HG02840 (cell line): ENCODE measurements around the gene CAPN15.
A peak's percentile ranks its signal among the peaks of the same experiment; 100 is the strongest.
"Not testable (repeated sequence)": the region's sequence is repeated elsewhere in the genome, so short reads cannot be mapped to it uniquely, and the experiment has no call there.

Source experiments
- ATAC-seq: cut with Tn5 transposase; IDR thresholded peaks from one replicate; pipeline ENCODE4 v1.9.1; 2021; ENCODE audit warnings: mild to moderate bottlenecking, moderate library complexity, moderate number of reproducible peaks; ENCODE audit not compliant: unreplicated experiment, low FRiP score

The CAPN15 gene

GRCh38 chr16:588889-589657 lies 61.6 kb downstream of the CAPN15 start:
- peak; percentile 81 for ATAC-seq

GRCh38 chr16:589658-590187 lies 62.2 kb downstream of the CAPN15 start, which contains the start of gene RAB40C:
Gene RAB40C, plus strand, starts transcription at chr16:590066. Its CDS starts 226 bp downstream, at chr16:590292.
- ATAC-seq: peak; percentile 74

GRCh38 chr16:590188-590814 lies 62.8 kb downstream of the CAPN15 start:
- peak; percentile 1 for ATAC-seq

GRCh38 chr16:590815-591200 lies 63.3 kb downstream of the CAPN15 start:
- ATAC-seq: no peak

- ATAC-seq: no peak
Observed at GRCh38 chr16:591231-591630, 63.7 kb downstream of the CAPN15 start.

GRCh38 chr16:591892-592517 lies 64.5 kb downstream of the CAPN15 start:
- no peak for ATAC-seq

GRCh38 chr16:592518-593306 lies 65.2 kb downstream of the CAPN15 start:
- no peak for ATAC-seq

GRCh38 chr16:593406-593805 lies 65.9 kb downstream of the CAPN15 start:
- no peak for ATAC-seq

- ATAC-seq: no peak
Observed at GRCh38 chr16:593807-594206, 66.3 kb downstream of the CAPN15 start.

GRCh38 chr16:595094-595528 lies 67.6 kb downstream of the CAPN15 start:
- ATAC-seq: no peak

- no peak for ATAC-seq
Observed at GRCh38 chr16:595942-596735, 68.6 kb downstream of the CAPN15 start.

- no peak for ATAC-seq
Observed at GRCh38 chr16:596736-597060, 69.2 kb downstream of the CAPN15 start.

GRCh38 chr16:597655-598054 lies 70.1 kb downstream of the CAPN15 start:
- not testable (repeated sequence) for ATAC-seq

GRCh38 chr16:598823-599739 lies 71.6 kb downstream of the CAPN15 start:
- no peak for ATAC-seq

GRCh38 chr16:600781-601180 lies 73.3 kb downstream of the CAPN15 start:
- no peak for ATAC-seq

GRCh38 chr16:603933-604332 lies 76.4 kb downstream of the CAPN15 start:
- ATAC-seq: no peak
